ENCODE data around the gene HIVEP3.

Gene HIVEP3

GRCh38 chr1:41500781-41501518 lies 417.8 kb downstream of the HIVEP3 start:
- no peak for DNase-seq

GRCh38 chr1:41500378-41500777 lies 418.3 kb downstream of the HIVEP3 start:
- no peak for DNase-seq

- DNase-seq = no peak
Measured at GRCh38 chr1:41499591-41499990, 419.1 kb downstream of the HIVEP3 start.

GRCh38 chr1:41498804-41499203 lies 419.9 kb downstream of the HIVEP3 start:
- no peak for DNase-seq

GRCh38 chr1:41498391-41498790 lies 420.3 kb downstream of the HIVEP3 start:
- no peak for DNase-seq

GRCh38 chr1:41497461-41498030 lies 421.2 kb downstream of the HIVEP3 start:
- DNase-seq = no peak

GRCh38 chr1:41497056-41497440 lies 421.7 kb downstream of the HIVEP3 start:
- DNase-seq = no peak

- DNase-seq = no peak
Measured at GRCh38 chr1:41496080-41497055, 422.4 kb downstream of the HIVEP3 start.

- DNase-seq = no peak
Measured at GRCh38 chr1:41495210-41495948, 423.3 kb downstream of the HIVEP3 start.

- DNase-seq = no peak
Measured at GRCh38 chr1:41494351-41495209, 424.1 kb downstream of the HIVEP3 start.

- no peak for DNase-seq
Measured at GRCh38 chr1:41493626-41494350, 424.9 kb downstream of the HIVEP3 start.

GRCh38 chr1:41493117-41493536 lies 425.6 kb downstream of the HIVEP3 start:
- no peak for DNase-seq

GRCh38 chr1:41492341-41492848 lies 426.3 kb downstream of the HIVEP3 start:
- DNase-seq = no peak

GRCh38 chr1:41490911-41491310 lies 427.8 kb downstream of the HIVEP3 start:
- no peak for DNase-seq

- no peak for DNase-seq
Measured at GRCh38 chr1:41489561-41489960, 429.2 kb downstream of the HIVEP3 start.

GRCh38 chr1:41488040-41488951 lies 430.4 kb downstream of the HIVEP3 start:
- no peak for DNase-seq

- DNase-seq = no peak
Measured at GRCh38 chr1:41487126-41488039, 431.3 kb downstream of the HIVEP3 start.

GRCh38 chr1:41486371-41487125 lies 432.2 kb downstream of the HIVEP3 start:
- no peak for DNase-seq
